GM11168 (cell line): Measurements from ENCODE around the gene OCEL1.
"Not testable (repeated sequence)": the region's sequence is repeated elsewhere in the genome, so short reads cannot be mapped to it uniquely, and the experiment has no call there.

Experiments used
- in situ Hi-C: fragments of 300-500 bp; cut with MboI; formaldehyde crosslinking; loops from one replicate; pipeline ENCODE4 v1.12.0; 2022; ENCODE audit warnings: low sequenced_read_pairs; ENCODE audit not compliant: unreplicated experiment

OCEL1 gene, protein sequence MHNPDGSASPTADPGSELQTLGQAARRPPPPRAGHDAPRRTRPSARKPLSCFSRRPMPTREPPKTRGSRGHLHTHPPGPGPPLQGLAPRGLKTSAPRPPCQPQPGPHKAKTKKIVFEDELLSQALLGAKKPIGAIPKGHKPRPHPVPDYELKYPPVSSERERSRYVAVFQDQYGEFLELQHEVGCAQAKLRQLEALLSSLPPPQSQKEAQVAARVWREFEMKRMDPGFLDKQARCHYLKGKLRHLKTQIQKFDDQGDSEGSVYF

DNA sequence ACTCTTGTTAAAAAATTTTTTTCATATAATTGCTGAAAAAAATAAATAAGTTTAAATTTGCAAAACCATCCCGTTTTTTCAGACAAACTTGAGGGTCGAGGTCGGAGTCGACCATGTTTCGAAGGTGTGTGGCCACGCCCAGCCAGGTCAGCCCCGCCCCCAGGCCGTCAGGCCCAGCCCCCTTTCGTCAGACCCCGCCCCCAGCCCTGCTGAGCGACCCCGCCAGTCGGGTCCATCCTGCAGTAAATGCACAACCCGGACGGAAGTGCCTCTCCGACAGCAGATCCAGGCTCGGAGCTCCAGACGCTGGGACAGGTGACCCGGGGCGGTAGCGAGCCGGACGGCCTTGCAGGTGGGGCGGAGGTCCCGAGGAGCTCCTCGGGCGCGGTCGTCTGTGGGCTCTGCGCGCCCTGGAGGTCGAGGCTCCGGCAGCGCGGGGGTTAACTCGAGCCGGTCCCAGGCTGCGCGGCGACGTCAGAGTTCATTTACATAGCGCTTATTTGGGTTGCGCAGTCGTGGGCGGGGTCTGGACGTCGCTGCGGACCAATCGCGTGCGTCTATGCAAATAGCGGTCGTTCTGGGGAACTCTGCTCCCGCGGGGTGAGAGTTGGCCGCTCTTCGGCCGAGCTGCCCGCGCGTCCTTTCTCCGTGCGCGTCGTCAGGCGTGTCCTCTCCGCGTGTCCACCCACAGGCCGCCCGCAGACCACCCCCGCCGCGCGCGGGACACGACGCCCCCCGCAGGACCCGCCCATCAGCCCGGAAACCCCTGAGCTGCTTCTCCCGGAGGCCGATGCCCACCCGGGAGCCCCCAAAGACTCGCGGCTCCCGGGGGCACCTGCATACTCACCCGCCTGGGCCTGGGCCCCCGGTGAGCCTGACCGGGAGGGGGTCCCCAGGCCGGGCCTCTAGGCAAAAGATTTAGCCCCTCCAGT is at the start of gene OCEL1:
OCEL1 (plus strand) TSS at position 225 of the 932 bp plus-strand sequence; CDS start at position 247, 22 bp downstream.
- in situ Hi-C loops = no loop called here

DNA sequence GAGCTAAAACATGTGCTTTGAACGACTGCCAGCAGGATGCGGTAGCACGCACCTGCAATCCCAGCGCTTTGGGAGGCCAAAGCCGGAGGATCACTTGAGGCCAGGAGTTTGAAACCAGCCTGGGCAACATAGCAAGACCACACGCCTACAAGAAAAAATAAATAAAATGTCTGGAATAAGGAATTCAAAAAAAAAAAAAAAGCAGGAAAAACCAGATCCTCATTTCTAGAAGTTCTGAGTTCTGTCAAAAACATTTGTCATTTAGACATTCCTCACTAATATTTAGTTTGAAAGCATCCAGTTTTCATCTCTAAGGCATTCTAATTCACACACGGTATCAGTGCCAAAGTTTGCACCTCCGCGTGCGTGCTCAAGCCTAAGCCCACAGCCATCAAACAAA is 47.7 kb upstream of the OCEL1 start:
- in situ Hi-C loops = no loop called here

DNA sequence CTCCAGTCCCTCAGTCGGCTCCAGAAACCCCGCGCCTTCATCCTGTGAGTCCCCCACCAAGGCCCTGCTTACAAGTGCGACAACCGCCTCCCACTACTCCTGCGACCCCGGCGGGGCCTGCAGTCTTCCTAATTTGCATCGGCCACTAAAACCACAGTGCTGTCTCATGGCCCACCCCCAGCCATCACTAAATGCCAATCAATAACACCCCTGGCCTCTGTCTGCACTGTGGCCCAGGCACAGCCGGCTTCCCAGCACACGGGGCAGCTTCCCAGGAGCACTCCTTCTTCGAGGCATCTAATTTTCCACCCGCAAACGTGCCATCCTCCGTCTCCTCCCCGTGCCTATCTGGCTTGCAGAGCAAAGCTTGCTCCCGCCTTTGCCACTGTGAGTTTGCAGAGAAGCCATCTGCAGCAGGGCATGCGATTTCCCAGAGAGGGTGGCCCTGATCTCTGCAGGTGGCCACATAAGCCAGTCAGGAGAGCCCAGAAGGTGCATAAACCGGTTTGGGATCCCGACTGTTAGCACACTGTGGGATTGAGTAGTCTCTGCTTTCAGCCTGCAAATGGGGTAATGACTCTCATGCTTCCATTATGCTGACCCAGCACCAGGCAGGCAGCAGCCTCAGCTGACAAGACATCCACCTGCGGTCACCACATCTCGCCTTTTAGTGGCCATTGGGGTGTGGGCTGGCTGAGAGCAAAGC is 44.9 kb upstream of the OCEL1 start:
- in situ Hi-C loops = no loop called here

DNA sequence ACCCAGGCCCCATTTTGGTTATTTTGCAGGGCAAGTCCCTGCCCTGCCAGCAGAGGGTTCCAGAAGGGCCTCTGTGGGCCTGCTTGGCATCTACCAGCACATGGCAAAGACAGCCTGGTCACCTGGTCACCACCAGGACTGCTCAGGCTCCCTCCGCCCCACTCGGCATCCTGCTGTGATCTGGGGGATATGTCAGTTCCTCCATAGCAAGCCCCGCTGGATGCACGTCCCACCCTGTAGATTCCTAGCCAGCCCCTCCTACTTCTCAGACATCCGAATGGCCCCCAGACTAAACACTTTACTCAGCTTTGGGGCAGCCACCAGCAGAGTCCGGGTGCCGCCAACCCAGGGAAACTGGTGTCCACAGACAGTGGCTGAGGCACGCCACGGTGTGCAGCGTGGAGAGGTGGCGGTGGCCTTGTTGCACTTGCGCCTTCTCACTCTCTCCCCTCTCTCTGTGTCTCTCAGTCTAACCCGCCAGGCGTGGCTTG is 42.7 kb upstream of the OCEL1 start:
- in situ Hi-C loops = no loop called here

DNA sequence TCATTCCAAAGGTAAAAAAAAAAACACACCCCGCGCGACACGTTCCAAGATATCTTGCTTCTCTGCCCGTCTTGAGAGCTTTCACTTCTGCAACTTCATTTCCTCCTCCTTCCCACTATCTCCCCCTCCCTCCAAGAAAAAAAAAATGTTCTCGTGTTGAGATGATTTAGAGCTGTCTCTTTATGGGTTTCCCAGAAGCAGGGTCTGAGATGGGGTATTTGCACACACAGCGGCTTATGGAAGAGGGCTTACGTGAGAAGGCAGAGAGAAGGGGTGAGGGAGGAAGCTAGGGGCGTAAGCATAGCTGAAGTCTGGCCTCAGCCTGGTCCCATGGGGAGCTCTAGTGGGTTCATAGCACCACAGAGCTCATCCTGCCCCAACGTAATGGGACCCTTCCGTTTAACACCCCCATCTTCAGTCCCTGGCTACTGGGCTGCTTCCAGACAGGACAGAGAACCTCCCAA is 42.1 kb upstream of the OCEL1 start:
- in situ Hi-C loops = no loop called here

DNA sequence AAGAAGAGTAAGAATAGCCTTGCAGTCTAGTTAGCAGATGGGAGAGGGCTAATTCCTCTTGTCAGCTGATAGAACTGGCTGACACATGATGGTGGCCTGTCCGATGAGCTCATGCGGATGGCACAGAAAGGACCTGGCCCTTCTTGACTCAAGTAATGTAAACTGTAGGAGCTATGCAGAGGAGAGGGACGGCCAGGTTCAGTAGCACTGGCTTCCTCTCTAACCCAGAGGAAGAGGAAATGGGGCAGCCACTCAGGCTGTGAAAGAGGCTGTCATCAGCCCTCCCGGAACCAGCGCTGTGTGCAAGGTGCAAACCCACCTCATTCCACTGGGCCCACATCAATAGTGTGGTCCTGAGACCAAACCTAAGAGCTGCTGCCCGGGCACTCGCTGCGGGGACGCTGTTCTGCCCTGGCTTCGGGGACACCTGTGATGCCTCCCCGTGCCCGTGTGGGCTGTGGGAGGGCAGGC is 41.6 kb upstream of the OCEL1 start:
- in situ Hi-C loops = no loop called here

DNA sequence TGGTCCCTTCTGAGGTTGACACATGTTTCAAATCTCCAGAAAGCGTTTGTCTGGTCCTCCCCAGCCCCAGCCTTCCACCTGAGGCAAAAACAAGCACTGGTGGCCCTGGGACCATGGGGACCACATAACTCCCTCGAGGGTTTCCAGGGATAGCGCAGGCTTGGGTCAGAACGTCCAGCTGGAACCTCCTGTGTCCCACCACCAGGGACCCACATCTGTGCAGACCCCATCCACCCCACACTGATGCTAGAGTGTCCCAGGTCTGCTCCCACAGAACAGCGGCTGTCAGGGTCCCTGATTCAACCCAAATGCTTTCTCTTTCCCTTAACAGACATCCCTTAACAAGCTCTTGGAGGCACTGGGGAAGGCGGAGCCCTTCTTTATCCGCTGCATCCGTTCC is 40.4 kb upstream of the OCEL1 start:
- in situ Hi-C loops = no loop called here

DNA sequence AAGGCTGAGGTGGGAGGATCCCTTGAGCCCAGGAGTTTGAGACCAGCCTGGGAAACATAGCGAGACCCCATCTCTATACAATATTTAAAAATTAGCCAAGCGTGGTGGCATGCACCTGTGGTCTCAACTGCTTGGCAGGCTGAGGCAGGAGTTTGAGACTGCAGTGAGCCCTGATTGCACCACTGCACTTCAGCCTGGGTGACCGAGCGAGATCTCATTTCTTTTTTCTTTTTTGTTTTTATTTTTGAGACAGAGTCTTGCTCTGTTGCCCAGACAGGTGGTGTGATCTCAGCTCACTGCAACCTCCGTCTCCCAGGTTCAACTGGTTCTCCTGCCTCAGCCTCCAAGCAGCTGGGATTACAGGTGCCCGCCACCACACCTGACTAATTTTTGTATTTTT is 34.3 kb upstream of the OCEL1 start:
- in situ Hi-C loops = not testable (repeated sequence)

DNA sequence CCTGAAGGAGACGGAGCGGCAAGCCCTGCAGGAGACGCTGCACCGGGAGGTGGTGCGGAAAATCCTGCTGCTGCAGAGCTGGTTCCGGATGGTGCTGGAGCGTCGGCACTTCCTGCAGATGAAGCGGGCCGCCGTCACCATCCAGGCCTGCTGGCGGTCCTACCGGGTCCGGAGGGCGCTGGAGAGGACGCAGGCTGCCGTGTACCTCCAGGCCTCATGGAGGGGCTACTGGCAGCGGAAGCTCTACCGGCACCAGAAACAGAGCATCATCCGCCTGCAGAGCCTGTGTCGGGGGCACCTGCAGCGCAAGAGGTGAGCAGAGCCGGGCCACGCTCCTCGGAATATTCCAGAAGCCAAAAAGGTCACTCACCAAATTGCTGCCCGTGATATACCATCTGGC is 33.3 kb upstream of the OCEL1 start:
- in situ Hi-C loops = no loop called here

DNA sequence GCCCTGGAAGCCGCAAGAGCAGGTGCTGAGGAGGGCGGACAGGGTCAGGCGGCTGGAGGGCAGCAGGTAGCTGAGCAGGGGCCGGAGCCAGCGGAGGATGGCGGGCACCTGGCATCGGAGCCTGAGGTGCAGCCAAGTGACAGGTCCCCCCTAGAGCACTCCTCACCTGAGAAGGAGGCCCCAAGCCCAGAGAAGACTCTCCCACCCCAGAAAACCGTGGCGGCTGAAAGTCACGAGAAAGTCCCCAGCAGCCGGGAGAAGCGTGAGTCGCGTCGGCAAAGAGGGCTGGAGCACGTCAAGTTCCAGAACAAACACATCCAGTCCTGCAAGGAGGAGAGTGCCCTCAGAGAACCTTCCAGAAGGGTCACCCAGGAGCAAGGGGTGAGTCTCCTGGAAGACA is 31.4 kb upstream of the OCEL1 start:
- in situ Hi-C loops = no loop called here

DNA sequence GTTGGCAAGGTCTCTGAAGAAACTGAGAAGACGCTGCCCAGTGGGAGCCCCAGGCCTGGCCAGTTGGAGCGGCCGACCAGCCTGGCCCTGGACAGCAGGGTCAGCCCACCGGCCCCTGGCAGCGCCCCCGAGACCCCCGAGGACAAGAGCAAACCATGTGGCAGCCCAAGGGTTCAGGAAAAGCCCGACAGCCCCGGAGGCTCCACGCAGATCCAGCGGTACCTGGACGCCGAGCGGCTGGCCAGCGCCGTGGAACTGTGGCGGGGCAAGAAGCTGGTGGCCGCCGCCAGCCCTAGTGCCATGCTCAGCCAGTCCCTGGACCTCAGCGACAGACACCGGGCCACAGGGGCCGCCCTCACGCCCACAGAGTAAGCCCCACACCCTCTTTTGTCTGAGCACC is 30.9 kb upstream of the OCEL1 start:
- in situ Hi-C loops = no loop called here

DNA sequence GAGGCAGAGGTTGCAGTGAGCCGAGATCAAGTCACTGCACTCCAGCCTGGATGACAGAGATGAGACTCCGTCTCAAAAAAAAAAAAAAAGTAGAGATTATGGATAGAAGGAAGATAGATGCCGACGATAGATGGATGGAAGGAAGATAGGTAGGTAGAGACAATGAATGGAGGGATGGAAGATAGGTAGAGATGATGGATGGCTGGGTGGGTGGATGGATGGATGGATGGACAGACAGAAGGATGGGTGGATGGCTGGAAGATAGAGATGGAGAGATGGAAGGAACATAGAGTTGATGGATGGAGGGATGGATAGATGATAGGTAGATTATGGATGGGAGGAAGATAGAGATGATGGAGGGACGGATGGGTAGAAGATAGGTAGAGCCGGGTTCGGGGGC is 29.4 kb upstream of the OCEL1 start:
- in situ Hi-C loops = no loop called here

DNA sequence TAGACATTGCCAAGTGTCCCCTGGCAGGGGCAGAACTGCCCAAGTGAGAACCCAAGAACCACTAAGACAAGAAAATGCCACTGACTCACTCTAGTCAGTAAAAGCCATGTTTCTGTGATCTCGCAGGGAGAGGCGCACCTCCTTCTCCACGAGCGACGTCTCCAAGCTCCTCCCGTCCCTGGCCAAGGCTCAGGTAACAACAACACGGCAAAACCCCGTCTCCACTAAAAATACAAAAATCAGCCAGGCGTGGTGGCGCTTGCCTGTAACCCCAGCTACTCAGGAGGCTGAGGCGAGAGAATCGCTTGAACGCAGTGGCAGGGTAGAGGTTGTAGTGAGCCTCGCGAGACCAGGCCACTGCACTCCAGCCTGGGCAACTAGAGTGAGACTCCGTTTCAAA is 28.4 kb upstream of the OCEL1 start:
- in situ Hi-C loops = no loop called here

DNA sequence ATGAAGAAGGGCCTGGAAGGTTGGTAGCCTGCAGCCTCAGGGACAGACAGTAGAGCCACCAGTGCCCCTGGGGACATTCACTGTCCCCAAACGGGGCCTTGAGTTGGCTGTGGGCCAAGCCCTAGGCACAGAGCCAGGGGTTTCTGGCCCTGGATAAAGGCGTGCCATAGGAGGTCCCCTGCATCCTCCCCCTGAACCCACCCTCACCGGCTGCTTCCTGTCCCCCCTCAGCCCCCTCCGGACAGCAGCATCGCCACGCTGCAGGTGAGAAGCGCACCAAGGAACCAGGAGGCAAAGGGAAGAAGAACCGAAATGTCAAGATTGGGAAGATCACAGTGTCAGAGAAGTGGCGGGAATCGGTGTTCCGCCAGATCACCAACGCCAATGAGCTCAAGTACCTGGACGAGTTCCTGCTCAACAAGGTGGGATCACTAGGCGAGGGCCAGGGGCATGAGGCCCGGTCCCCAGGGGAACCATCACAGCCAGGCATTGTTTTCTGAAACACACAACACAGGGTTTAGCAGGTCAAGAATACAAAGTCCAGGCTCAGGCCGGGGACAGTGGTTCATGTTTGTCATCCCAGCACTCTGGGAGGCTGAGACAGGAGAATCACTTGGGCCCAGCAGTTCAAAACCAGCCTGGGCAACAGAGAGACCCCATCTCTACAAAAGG is 25.5 kb upstream of the OCEL1 start:
- in situ Hi-C loops = no loop called here

DNA sequence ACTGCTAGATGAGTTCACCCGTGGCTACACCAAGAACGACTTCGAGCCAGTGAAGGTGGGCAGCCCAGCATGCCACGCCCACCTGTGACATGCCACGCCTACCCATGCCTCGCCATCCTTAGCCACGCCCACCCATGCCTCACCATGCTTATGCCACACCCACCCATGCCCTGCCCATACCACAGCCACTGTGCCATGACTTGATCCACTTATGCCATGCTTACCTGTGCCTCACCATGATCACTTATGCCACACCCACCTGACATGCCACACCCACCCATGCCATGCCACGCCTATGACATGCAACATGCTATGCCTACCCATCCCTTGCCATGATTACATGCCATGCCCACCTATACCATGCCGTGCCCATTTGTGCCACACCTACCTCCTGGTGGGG is 23.8 kb upstream of the OCEL1 start:
- in situ Hi-C loops = no loop called here

DNA sequence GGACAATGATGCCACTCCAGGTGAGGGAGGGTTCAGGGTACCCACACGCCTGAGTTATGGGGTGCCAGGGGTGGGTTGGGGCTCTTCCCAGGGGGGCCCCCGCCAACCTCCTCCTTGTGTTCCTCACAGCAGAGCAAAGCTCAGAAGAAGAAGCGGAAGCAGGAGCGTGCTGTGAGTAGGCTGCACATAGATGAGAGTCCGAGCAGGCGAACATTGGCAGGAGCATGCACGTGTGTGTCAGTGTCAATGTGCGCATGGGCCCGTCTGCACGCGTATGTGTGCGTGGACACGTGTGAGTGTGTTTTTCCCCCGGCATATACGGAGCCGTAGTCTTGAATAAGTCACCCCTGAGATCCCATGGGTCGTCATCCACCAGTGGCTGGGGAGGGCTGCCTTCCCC is 23.3 kb upstream of the OCEL1 start:
- in situ Hi-C loops = no loop called here

DNA sequence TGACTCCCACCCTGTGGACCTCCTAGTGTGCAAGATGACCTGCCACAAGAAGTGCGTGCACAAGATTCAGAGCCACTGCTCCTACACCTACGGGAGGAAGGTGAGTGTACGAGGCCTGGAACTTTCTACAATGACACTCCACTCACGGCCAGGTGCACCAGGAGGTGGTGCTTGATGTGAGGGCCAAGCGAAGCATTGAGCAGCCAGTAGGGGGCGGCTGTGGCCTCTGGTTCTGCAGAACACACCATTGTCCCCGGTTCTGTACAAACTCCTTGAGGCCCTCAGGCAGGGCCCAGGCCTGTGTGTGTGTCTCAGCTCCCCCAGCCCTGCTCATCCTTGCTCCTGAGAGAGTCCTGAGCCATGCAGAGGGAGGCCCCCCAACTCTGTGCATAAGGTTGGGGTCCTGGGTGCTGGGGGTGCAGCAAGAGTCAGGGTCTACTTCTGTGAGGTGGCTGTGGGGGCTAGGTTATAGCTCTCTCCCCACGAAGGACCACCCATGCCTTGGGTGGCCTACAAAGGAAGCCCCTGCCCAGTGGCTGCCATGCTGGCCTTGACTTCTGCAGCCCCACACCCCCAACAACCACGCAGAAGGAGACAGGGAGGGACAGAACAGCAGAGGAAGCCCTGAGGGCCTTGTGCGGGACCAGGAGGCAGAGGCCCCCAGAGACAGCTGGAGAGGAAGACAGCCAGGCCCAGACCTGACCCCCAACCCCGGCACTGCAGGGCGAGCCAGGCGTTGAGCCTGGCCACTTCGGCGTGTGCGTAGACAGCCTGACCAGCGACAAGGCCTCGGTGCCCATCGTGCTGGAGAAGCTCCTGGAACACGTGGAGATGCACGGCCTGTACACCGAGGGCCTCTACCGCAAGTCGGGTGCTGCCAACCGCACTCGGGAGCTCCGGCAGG is 20.5 kb upstream of the OCEL1 start:
- in situ Hi-C loops = no loop called here

DNA sequence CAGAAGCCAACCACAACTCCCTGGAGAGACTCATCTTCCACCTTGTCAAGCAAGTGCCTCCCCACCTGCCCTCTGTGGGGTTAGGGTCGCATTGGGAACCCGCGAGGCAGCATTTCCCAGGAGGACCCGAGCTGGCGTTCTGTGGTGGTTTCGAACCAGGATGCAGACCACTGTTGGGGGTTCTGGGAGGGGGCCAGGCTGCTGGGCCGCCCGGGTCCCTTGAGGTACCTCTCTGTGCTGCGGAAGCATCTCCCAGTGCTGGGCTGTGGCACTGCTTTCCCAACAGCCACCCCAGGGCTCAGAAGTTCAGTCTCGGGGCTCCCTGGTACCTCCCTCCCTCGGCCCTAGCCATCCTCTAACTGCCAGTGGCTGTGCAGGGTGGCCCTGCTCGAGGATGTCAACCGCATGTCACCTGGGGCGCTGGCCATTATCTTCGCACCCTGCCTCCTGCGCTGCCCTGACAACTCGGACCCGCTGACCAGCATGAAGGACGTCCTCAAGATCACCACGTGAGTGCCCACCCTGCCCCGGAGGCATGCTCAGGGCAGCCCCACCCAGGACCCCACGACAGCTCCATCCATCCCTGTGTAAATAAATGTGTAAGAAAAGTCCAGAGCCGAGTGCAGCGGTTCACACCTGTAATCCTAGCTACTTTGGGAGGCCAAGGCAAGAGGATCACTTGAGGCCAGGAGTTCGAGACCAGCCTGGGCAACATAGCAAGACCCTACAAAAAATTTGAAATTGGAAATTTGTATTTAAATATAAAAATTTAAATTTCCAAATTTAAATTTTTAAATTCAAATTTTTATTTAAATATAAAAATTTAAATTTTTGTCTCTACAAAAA is 19.1 kb upstream of the OCEL1 start:
- in situ Hi-C loops = no loop called here
